ENCODE results near the gene IMMP2L.

The IMMP2L gene

GRCh38 chr7:111346219-111346618, 216.1 kb downstream of the IMMP2L start:
- Histone ChIP-seq H3K36me3 (ENCODE audit: control insufficient read depth, insufficient read depth, low read length) (no peaks in the 10 kb centered on the region), H3K4me3 (replicated peaks; ENCODE audit: low read depth, low read length) (no peak overlapping the region), H3K27me3 (replicated peaks; ENCODE audit: control insufficient read depth, insufficient read depth, low read length) (no peaks in the 10 kb centered on the region)
- TF ChIP-seq CTCF (IDR thresholded peaks at IDR 0.05; ENCODE audit: insufficient read depth, low read length, poor library complexity, severe bottlenecking) = no peak
- no peak for DNase-seq (ENCODE audit: extremely low read depth, insufficient read length)

- no peak overlapping the region for H3K4me3 ChIP-seq (replicated peaks; ENCODE audit: low read depth, low read length)
- TF ChIP-seq CTCF (IDR thresholded peaks at IDR 0.05; ENCODE audit: insufficient read depth, low read length, poor library complexity, severe bottlenecking) = no peak
- DNase-seq (ENCODE audit: extremely low read depth, insufficient read length) = no peak
- no peaks in the 10 kb centered on the region for H3K27me3 ChIP-seq (replicated peaks; ENCODE audit: control insufficient read depth, insufficient read depth, low read length)
- no peaks in the 10 kb centered on the region for H3K36me3 ChIP-seq (ENCODE audit: control insufficient read depth, insufficient read depth, low read length)
Measured at GRCh38 chr7:111343017-111343416, 219.3 kb downstream of the IMMP2L start.

GRCh38 chr7:111339006-111339405, 223.3 kb downstream of the IMMP2L start:
- DNase-seq (ENCODE audit: extremely low read depth, insufficient read length) = no peak
- no peak for TF ChIP-seq CTCF (IDR thresholded peaks at IDR 0.05; ENCODE audit: insufficient read depth, low read length, poor library complexity, severe bottlenecking)
- Histone ChIP-seq H3K36me3 (ENCODE audit: control insufficient read depth, insufficient read depth, low read length) (no peaks in the 10 kb centered on the region), H3K27me3 (replicated peaks; ENCODE audit: control insufficient read depth, insufficient read depth, low read length) (no peaks in the 10 kb centered on the region), H3K4me3 (replicated peaks; ENCODE audit: low read depth, low read length) (no peak overlapping the region)

- H3K4me3 ChIP-seq (replicated peaks; ENCODE audit: low read depth, low read length) = no peak overlapping the region
- no peak for DNase-seq (ENCODE audit: extremely low read depth, insufficient read length)
- no peaks in the 10 kb centered on the region for H3K27me3 ChIP-seq (replicated peaks; ENCODE audit: control insufficient read depth, insufficient read depth, low read length)
- no peaks in the 10 kb centered on the region for H3K36me3 ChIP-seq (ENCODE audit: control insufficient read depth, insufficient read depth, low read length)
- no peak for TF ChIP-seq CTCF (IDR thresholded peaks at IDR 0.05; ENCODE audit: insufficient read depth, low read length, poor library complexity, severe bottlenecking)
Measured at GRCh38 chr7:111333010-111333409, 229.3 kb downstream of the IMMP2L start.

- DNase-seq (ENCODE audit: extremely low read depth, insufficient read length) = no peak
- Histone ChIP-seq H3K4me3 (replicated peaks; ENCODE audit: low read depth, low read length) (no peak overlapping the region), H3K36me3 (ENCODE audit: control insufficient read depth, insufficient read depth, low read length) (no peaks in the 10 kb centered on the region), H3K27me3 (replicated peaks; ENCODE audit: control insufficient read depth, insufficient read depth, low read length) (no peaks in the 10 kb centered on the region)
- TF ChIP-seq CTCF (IDR thresholded peaks at IDR 0.05; ENCODE audit: insufficient read depth, low read length, poor library complexity, severe bottlenecking) = no peak
Measured at GRCh38 chr7:111330235-111330523, 232.1 kb downstream of the IMMP2L start.

Data from GM06990 (cell line).